ENCODE measurements around the gene LCLAT1.
"Not testable (repeated sequence)": the region's sequence is repeated elsewhere in the genome, so short reads cannot be mapped to it uniquely, and the experiment has no call there.

The LCLAT1 gene

DNA sequence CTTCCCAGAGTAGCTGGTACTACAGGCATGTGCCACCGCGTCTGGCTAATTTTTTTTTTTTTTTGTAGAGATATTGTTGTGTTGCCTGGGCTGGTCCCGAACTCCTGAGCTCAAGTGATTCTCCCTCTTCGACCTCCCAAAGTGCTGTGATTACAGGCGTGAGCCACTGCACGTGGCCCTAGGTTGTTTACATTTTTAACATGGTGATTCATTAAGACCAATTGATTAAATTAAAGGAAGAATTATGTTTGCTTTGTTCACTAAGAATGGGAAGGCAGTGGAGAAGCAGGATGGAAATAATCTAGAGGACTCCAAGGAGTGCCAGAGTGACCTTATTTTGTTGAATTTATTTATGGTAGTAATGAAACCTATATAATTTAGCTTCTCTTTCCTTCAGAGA is 7.5 kb downstream of the LCLAT1 start:
- no peak for DNase-seq

DNA sequence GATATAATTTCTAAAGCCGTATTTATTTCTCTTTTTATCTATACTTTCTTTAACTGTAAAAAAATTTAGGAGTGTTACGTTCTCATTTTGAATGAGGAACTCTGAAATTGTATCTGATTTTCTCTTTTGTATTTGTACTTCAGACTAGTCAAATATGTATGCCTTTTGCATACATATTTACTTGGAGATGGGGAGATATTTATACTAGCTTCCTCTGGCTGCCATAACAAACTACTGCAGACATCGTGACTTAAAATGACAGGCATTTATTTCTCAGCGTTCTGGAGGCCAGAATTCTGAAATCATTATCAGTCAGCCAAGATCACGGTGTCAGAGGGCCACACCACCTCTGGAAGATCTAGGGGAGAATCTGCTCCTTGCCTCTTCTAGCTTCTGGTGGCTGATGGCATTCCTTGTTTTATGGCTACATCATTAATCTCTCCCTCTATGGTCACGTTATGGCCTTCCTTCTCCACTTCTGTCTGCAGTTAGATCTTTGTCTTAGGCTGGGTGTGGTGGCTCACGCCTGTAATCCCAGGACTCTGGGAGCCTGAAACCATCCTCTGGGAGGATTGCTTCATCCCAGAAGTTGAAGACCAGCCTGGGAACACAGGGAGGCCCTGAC is 8.2 kb downstream of the LCLAT1 start:
- no peak for DNase-seq

DNA sequence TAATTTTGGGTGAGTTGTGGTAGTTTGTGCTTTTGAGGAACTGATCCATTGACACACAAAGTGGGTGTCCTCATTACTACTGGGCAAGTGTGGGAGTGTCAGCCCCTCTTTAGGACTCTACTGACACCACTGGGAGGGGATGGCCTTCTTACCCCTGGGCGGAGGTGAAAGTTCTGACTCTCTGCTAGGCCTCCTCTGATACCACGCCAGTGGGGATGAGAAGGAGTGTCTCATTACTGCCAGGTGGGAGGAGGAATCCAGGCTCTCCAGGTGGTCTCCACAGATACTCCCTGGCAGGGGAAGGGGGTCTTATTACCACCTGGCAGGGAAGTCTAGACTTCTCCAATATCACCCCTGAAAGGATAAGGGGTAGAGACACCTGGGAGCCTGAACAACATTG is 9.1 kb downstream of the LCLAT1 start:
- DNase-seq, result no peak

DNA sequence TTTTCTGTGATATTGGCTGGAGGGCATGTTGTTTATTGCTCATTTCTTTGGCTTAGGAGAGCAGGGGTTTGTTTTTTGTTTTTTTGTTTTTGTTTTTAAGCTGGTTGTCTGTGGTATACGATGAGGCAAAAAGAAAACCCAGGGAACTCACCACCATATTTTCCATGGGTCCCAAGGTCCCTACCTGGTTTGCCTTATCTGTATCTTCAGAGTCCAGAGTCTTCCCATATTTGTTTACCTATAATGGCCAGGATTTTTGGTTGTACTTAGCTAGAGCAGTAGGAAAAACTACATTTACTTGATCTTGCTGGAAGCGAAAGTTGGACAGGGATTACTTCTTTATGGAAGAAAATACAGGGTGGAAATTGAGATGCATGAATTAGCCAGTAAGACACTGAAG is 9.5 kb downstream of the LCLAT1 start:
- no peak for DNase-seq

DNA sequence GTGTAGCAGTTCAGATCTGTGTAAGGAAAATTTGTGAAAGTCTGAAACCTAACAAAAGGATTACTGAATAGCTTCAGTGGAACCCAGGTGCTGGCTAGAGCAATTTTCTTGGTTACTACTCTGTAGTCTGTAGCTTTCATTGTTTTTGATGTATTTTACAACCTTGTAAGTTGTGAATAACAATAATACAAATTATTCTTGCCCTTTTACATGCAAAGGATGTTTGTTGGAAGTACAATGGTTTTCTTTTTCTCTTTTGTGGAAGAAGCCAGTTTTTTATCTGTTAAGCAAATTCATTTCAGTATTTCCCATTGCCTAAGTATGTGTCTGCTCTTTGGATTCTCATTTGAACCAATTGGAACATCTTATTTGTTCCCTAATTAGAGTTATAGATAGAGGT is 10.2 kb downstream of the LCLAT1 start:
- DNase-seq, result no peak

DNA sequence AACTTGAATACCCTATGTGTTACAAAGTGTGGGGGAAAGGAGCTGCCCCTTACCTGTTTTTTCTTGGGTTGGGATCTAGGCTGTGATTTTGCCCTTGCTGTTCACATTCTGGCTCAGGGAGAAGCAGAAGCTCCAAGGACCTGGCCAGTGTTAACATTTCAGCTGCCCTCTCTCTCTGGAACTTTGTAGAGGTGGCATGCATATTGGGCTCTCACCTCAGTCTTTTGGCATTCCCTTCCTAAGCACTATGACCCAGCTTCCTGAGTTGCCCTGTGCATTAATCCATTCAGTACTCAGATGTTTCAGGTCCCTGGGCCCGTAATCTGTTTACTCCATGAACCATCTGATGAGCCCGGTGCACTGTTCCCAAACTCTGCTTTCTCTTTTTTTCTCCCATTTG is 12.1 kb downstream of the LCLAT1 start:
- no peak for DNase-seq

DNA sequence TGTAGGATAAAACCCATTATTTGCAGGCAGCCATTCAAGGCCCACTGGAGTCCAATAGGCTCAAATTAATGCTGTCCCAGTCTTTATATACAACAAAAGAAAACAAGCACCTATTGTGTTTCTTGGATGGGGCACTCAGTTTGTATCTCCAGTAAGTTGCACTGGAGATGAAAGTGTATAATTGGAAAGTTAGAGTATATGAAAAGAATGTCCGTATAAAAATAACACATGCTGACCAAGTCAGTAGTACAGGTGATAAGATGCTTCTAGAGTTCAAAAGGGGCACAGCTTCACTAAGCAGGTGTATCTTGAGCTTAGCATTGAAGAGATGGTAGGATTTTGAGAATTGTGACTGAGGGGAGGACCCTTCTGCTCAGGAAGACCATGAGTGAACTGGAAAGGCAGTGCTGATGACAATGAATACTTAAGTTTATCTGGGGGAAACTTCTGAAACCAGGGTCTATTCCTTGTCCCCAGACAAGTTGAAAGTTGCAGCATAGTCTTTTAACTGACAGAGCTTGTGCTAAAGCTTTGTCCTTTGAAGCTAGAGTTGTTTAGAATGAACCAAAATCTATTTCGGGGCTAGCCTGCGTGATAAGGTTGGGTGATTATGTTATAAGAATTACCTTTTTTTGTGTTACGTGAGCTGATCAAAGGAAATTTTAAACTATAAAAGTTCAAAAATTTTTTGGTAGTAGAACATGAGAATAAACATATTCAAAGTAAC is 15.2 kb downstream of the LCLAT1 start:
- no peak for DNase-seq

DNA sequence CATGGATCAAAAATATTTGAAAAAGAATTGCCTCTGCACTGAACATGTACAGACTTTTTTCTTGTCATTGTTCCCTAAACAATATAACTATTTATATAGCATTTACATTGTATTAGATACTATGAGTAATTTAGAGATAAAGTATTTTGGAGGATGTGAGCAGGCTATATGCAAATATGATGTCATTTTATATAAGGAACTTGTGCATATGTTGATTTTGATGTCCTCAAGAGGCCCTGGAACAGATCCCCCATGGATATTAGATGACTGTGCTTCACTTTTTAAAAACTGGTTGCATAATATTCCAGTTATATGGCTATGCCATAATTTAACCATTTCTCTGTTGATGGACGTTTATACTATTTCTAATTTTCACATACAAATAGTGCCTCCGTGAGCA is 16.5 kb downstream of the LCLAT1 start:
- DNase-seq, result no peak

DNA sequence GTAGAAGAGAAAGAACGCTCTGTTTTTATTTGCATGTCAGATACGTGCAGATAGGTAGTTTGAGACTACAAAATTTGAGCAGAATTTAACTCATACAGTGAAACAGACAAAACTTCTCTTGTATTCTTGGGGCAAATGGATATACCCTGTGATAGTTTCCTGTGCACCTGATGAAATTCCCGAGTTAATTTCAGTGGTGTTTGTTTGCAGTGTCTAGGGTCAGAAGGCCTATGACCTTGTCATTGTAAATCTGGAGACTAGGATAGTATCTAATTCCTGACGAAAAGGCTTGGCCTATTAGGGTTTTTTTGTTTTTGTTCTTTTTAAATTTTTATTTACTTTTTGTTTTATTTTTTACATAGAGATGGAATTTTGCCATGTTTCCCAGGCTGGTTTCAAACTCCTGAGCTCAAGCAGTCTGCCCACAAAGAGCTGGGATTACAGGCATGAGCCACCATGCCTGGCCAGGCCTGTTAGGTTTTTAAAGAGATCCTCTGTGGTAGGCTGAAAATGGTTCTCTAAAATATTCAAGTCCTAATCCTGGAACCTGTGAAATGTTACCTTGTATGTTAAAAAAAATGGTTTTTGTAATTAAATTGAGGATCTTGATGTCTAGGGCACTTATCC is 17.6 kb downstream of the LCLAT1 start:
- DNase-seq, result no peak

DNA sequence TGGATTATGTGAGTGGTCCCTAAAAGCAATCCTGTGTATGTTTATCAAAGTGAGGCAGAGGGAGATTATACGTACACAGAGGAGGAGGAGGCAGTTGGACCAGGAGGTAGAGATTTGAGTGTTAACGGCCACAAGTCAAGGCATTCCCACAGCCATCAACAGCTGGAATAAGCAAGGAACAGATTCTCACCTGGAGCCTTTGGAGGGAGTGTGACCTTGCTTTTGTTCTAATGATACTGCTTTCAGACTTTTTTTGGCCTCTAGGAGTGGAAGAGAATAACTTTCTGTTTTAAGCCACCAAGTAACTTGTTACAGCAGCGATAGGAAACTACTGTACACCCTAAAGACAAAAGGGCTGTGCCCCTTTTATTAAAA is 18.1 kb downstream of the LCLAT1 start:
- no peak for DNase-seq

DNA sequence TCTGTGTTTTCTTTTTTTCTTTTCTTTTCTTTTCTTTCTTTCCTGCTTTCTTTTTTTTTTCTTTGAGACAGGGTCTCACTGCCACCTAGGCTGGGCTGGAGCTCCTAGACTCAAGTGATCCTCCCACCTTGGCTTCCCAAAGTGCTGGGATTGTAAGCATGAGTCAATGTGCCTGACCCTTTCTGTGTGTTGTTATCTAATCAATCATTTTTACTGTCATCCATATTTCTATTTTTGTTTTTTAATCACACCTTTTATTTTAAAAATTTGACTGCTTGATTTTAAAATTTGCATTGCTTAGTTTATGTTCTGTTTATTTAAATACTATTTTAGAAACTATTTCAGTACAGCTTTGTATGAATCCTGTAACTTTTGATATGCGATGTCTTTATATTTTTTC is 19.2 kb downstream of the LCLAT1 start:
- DNase-seq, result no peak

DNA sequence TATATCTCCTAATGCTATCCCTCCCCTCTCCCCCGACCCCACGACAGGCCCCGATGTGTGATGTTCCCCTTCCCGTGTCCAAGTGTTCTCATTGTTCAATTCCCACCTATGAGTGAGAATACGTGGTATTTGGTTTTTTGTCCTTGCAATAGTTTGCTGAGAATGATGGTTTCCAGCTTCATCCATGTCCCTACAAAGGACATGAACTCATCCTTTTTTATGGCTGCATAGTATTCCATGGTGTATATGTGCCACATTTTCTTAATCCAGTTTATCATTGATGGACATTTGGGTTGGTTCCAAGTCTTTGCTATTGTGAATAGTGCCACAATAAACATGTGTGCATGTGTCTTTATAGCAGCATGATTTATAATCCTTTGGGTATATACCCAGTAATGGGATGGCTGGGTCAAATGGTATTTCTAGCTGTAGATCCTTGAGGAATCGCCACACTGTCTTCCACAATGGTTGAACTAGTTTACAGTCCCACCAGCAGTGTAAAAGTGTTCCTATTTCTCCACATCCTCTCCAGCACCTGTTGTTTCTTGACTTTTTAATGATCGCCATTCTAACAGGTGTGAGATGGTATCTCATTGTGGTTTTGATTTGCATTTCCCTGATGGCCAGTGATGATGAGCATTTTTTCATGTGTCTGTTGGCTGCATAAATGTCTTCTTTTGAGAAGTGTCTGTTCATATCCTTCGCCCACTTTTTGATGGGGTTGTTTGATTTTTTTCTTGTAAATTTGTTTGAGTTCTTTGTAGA is 20.2 kb downstream of the LCLAT1 start:
- not testable (repeated sequence) for DNase-seq

DNA sequence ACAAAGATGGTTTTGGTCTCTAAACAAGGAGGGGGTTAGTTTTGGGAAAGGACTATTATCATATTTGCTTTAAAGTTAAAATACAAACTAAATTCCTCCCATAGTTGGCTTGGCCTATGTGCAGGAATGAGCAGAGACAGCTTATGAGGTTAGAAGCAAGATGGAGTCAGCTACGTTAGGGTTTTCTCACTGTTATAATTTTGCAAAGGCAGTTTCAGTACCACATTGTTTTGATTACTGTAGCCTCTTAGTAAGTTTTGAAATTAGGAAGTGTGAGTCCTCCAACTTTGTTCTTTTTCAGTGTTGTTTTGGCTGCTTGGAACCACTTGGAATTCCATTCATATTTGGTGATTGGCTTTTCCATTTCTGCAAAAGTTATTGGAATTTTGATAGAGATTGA is 23.4 kb downstream of the LCLAT1 start:
- DNase-seq, result no peak

DNA sequence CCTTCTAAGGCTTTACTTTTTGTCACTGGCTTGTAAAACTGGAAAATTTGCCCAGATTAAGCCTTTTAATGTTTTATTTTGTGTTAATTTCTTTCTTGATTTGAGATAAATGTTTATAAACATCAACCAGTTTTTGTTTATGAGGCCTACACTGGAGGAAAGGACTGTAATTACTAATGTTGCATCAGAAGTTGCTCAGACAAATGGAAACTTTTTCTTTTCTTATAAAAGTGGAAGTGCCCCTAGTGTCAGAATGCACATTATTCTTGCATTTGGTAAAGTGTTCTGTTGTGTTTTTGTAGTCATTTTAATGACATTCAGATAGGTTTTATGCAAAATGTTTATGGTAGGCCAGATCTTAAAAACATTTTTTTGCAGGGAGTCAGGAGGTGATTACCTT is 25.3 kb downstream of the LCLAT1 start:
- DNase-seq, result no peak

DNA sequence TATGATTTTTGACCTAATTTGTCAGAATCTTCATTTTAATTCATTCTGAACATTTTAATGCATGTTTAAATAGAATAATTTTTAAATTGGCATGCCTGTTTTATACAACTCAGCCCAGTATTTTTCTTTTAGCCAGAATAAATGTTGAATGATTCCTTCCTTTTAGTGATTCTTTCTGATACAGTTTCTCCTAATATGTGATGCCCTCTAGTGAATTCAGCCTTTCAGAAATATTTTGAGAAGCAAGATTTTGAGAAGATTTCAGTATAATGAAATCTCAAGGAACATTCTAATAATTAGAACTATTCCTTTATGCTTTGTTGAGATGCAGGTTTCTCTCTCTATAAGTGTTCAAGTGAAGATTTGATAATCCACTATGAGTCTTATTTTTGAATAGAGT is 28.5 kb downstream of the LCLAT1 start:
- no peak for DNase-seq

DNA sequence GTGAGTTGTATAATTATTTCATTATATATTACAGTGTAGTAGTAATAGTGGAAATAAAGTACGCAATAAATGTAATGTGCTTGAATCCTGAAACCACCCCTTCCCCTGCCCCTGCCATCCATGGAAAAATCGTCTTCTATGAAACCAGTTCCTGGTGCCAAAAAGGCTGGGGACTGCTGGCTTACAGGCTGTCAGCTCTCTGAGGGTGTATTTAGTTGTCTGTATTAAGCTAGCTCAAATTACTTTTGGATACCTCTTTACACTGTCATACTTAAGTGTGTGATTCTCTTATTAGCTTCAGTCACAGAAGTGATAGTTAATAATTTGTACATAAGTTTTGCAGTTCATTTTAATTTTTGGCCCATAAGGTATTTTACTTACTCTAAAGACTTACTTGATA is 29.6 kb downstream of the LCLAT1 start:
- no peak for DNase-seq

DNA sequence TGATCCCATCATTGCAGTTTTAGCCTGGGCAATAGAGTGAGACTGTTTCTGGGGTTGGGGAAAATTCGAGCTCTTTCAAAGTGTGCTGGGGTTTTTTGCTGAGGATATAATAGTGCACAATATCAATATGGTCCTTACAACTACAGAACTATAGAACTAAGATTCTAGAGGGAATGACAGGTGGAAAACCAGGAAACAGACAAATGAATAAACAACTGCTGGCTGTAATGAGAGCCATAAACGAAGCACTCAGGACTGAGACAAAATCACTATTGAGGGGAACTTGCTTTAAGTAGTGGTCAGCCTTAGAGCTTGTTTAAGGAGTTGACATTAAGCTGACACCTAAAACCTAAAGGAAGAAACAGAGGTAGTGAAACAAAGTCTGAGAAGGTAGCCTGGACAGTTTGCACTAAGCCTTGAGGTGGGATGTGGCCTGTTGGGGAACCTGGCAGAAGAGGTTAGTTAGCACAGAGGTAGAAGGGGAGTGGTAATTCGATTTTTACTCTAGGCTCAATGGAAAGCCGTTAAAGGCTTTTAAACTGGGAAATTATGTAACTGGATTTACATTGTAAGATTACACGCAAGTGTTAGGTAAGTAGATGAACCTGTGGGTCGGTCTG is 33.8 kb downstream of the LCLAT1 start:
- DNase-seq, result no peak

DNA sequence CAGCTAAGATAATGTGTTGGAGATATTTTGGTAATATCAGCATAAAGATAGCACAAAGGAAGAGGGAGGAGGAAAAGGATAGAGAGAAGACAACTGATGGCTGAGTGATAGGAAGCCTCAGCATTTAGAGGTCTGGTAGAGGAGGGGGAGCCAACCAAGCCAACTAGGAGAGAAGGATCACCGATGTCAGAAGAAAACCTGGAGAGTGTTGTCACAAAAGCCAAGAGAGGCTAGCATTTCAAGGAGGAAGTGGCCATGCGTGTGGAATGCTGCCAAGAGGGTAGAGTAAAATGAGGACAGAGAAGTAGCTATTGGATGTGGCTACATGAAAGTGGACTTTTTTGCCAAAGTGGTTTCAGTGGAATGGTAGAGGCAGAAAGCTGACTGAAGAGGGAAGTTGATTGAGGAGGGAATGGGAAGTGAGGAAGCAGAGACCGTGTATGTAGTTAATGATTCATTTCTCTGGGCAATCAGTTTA is 34.3 kb downstream of the LCLAT1 start:
- peak in 5 of 56 donors; percentile 1 to 4 (median 1) for DNase-seq

DNA sequence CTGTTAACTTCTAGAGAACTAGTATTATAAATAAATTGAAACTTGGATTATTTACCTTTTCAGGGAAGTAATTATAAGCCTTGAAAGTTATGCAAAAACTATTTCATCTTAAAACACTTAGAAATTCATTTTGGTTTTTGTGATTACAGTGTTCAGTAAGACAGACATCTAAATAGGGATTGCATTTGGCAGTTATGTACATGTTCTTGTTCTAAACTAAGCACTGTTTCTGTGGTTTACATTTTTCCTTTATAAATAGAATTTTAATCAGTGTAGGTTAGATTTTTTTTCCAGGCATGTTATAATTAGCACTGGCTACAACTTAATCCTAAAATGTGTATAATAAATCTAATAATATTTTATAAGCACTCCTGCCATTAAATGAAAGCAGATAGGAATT is 35.0 kb downstream of the LCLAT1 start:
- no peak for DNase-seq

DNA sequence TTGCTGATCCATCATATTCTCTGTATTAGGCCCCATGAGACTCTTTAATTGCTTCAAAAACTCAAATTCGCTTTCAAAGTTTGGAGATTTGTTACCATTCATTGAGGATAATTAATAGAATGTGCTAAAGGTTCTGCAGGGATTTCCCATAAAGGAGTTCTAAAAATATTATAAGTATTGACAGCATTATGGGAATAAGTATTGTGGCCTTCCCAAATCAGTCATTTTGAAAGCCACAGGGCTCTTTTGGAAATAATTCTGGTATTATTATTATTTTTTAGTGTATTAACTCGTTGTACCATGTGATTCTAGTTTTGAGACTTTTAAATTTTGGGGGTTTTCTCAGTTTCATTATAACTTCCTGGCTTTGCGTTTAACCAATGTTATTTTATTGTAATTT is 37.1 kb downstream of the LCLAT1 start:
- DNase-seq, result no peak

DNA sequence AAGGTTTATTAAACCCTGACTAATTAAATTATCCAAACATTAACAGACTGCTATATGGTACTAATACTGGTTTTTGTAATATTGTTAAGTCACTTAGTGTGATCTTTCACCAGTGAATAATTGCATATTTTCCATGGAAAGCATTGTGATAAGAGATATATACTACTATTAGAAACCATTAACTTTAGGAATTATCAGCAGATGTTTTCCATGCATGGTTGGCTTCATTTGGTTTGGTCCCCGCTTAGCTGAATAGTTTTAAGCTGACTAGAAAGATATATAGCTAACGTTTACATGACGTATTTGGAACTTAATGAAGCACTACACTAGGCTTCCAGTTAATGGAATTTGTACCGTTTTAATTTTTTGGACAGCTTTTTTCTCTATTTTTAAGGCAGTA is 37.9 kb downstream of the LCLAT1 start:
- no peak for DNase-seq

DNA sequence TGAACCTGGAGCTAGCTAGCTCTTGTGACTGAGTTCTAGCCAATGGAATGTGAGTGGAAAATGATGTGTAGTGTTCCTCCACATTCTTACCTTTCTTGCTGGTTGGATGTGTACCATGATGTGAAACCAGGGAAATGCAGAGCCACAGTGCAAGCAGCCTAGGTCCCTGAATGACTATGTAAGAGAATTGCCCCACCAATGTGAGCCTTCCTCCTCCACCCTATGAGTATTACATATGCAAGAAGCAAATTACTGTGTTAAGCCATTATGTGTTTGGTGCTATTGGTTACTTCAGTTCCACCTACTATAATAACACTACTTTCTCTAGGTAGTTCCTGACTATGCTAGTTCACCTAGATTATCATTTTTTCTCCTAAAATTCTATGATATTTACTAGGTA is 39.6 kb downstream of the LCLAT1 start:
- DNase-seq, result no peak
